Measurements from ENCODE around the gene CCDC148.

Gene CCDC148

DNA sequence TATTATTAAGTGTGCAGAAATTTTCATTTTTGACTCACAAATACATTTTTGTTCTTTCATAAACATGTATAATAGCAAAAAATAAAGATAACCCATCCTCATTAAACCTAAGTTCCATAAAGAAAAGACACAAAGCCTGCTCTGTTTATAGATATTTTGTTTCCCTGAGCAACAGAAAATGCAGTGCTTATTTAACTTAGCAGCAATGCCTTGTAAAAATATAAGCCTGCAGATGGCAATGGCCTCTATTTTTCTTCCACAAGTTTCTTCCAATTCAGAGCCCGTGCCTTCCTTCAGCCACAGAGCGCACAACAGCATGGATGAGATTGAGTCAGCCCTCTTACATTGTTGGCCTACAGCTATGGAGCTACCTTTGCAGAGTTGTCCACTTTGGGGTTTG is 43.8 kb upstream of the CCDC148 start (continued):
- TF ChIP-seq HIC1 (tag by site-specific recombination; IDR thresholded peaks at IDR 0.05): no peak
- no peak for TF ChIP-seq SALL2 (tag by site-specific recombination; IDR thresholded peaks at IDR 0.05; ENCODE audit: borderline replicate concordance)
- no peak for TF ChIP-seq ZNF133 (tag by site-specific recombination; IDR thresholded peaks at IDR 0.05)
- TF ChIP-seq ZNF24 (tag by site-specific recombination; IDR thresholded peaks at IDR 0.05): no peak
- TF ChIP-seq, protein P1, sequence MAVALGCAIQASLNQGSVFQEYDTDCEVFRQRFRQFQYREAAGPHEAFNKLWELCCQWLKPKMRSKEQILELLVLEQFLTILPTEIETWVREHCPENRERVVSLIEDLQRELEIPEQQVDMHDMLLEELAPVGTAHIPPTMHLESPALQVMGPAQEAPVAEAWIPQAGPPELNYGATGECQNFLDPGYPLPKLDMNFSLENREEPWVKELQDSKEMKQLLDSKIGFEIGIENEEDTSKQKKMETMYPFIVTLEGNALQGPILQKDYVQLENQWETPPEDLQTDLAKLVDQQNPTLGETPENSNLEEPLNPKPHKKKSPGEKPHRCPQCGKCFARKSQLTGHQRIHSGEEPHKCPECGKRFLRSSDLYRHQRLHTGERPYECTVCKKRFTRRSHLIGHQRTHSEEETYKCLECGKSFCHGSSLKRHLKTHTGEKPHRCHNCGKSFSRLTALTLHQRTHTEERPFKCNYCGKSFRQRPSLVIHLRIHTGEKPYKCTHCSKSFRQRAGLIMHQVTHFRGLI (tag by site-specific recombination; IDR thresholded peaks at IDR 0.05): no peak
- TF ChIP-seq, protein P2, sequence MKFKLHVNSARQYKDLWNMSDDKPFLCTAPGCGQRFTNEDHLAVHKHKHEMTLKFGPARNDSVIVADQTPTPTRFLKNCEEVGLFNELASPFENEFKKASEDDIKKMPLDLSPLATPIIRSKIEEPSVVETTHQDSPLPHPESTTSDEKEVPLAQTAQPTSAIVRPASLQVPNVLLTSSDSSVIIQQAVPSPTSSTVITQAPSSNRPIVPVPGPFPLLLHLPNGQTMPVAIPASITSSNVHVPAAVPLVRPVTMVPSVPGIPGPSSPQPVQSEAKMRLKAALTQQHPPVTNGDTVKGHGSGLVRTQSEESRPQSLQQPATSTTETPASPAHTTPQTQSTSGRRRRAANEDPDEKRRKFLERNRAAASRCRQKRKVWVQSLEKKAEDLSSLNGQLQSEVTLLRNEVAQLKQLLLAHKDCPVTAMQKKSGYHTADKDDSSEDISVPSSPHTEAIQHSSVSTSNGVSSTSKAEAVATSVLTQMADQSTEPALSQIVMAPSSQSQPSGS (tag by site-specific recombination; IDR thresholded peaks at IDR 0.05; ENCODE audit: low read depth): no peak
- no peak for TF ChIP-seq ZNF423 (tag by site-specific recombination; IDR thresholded peaks at IDR 0.05)
- no peak for TF ChIP-seq ZNF544 (tag by site-specific recombination; IDR thresholded peaks at IDR 0.05)
- TF ChIP-seq ZFP41 (tag by site-specific recombination; IDR thresholded peaks at IDR 0.05; ENCODE audit: borderline replicate concordance): no peak
- no peak for TF ChIP-seq SP2 (tag by site-specific recombination; IDR thresholded peaks at IDR 0.05)

- Histone ChIP-seq H3K4me3 (ENCODE audit: low read depth, low read length) (no peak overlapping the region), H3K4me1 (ENCODE audit: control insufficient read depth, insufficient read depth, low read length) (peaks cover 9% of the 10 kb centered on the region), H3K27ac (ENCODE audit: extremely low read depth, low read depth, low read length) (no peak overlapping the region), H3K9me3 (ENCODE audit: control insufficient read depth, insufficient read depth, low read depth, low read length) (no peaks in the 10 kb centered on the region), H3K36me3 (ENCODE audit: control insufficient read depth in 2 of 2, insufficient read depth in 1 of 2, low read length in 2 of 2) (no peaks in the 10 kb centered on the region)
- TF ChIP-seq ZNF473 (tag by site-specific recombination; IDR thresholded peaks at IDR 0.05) (no peak), ZNF19 (tag by site-specific recombination; IDR thresholded peaks at IDR 0.05; ENCODE audit: low read depth) (no peak), FEZF1 (tag by site-specific recombination; IDR thresholded peaks at IDR 0.05) (no peak), ZNF169 (tag by site-specific recombination; IDR thresholded peaks at IDR 0.05) (no peak), PATZ1 (tag by site-specific recombination; IDR thresholded peaks at IDR 0.05) (no peak)
- ChIA-PET POLR2A (no interaction called here), CTCF (no interaction called here)
These were observed 42.8 kb upstream of the CCDC148 start for GRCh38 chr2:158499383-158499782.

- POLR2A ChIA-PET: no interaction called here
- H3K27ac ChIP-seq (ENCODE audit: extremely low read depth, low read depth, low read length): no peak overlapping the region
- H3K9me3 ChIP-seq (ENCODE audit: control insufficient read depth, insufficient read depth, low read depth, low read length): no peaks in the 10 kb centered on the region
- peaks cover 9% of the 10 kb centered on the region for H3K4me1 ChIP-seq (ENCODE audit: control insufficient read depth, insufficient read depth, low read length)
- no peak overlapping the region for H3K4me3 ChIP-seq (ENCODE audit: low read depth, low read length)
- H3K36me3 ChIP-seq (ENCODE audit: control insufficient read depth in 2 of 2, insufficient read depth in 1 of 2, low read length in 2 of 2): no peaks in the 10 kb centered on the region
- CTCF ChIA-PET: no interaction called here
- TF ChIP-seq ZNF37A (tag by site-specific recombination; IDR thresholded peaks at IDR 0.05) (no peak), ZNF747 (tag by site-specific recombination; IDR thresholded peaks at IDR 0.05) (no peak), ZBTB44 (tag by site-specific recombination; IDR thresholded peaks at IDR 0.05) (no peak), BCL11B (tag by site-specific recombination; IDR thresholded peaks at IDR 0.05; ENCODE audit: low read depth) (no peak)
- TF ChIP-seq, protein P3, sequence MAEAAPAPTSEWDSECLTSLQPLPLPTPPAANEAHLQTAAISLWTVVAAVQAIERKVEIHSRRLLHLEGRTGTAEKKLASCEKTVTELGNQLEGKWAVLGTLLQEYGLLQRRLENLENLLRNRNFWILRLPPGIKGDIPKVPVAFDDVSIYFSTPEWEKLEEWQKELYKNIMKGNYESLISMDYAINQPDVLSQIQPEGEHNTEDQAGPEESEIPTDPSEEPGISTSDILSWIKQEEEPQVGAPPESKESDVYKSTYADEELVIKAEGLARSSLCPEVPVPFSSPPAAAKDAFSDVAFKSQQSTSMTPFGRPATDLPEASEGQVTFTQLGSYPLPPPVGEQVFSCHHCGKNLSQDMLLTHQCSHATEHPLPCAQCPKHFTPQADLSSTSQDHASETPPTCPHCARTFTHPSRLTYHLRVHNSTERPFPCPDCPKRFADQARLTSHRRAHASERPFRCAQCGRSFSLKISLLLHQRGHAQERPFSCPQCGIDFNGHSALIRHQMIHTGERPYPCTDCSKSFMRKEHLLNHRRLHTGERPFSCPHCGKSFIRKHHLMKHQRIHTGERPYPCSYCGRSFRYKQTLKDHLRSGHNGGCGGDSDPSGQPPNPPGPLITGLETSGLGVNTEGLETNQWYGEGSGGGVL (tag by site-specific recombination; IDR thresholded peaks at IDR 0.05): no peak
These were observed 42.2 kb upstream of the CCDC148 start for GRCh38 chr2:158498749-158499136.
